IMR-90 (cell line): Measurements from ENCODE around the gene C10orf67.
"Not testable (repeated sequence)": the region's sequence is repeated elsewhere in the genome, so short reads cannot be mapped to it uniquely, and the experiment has no call there.

ENCODE experiments used
- POLR2A ChIP-seq: IDR thresholded peaks from 2 replicates; pipeline ENCODE4 v1.6.1; 2012; ENCODE audit warnings: mild to moderate bottlenecking, low read depth, low read length
- RCOR1 ChIP-seq: IDR thresholded peaks from 2 replicates; pipeline ENCODE4 v1.6.1; 2012; ENCODE audit warnings: mild to moderate bottlenecking, low read length, improper control_type of control experiment; ENCODE audit not compliant: insufficient replicate concordance
- SMC3 ChIP-seq: fragments of 150-350 bp; IDR thresholded peaks from 2 replicates; pipeline ENCODE4 v1.6.1; 2016; ENCODE audit warnings: low read depth, mild to moderate bottlenecking, antibody characterized with exemption, low read length, moderate library complexity
- TF ChIP-seq, protein P1 (sequence below): conservative IDR thresholded peaks from 2 replicates; pipeline ENCODE4 v1.5.1; 2012; ENCODE audit warnings: mild to moderate bottlenecking, low read depth, low read length, improper control_type of control experiment
- TF ChIP-seq, protein P2 (sequence below): fragments of 150-350 bp; IDR thresholded peaks from 2 replicates; pipeline ENCODE4 v1.6.1; 2017; ENCODE audit warnings: mild to moderate bottlenecking, antibody characterized with exemption, low read length, low read depth

DNA sequence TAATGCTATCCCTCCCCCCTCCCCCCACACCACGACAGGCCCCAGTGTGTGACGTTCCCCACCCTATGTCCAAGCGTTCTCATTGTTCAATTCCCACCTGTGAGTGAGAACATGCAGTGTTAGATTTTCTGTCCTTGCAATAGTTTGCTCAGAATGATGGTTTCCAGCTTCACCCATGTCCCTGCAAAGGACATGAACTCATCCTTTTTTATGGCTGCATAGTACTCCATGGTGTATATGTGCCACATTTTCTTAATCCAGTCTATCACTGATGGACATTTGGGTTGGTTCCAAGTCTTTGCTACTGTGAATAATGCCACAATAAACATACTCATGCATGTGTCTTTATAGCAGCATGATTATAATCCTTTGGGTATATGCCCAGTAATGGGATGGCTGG is 42.9 kb upstream of the C10orf67 start:
- TF ChIP-seq, protein P1, sequence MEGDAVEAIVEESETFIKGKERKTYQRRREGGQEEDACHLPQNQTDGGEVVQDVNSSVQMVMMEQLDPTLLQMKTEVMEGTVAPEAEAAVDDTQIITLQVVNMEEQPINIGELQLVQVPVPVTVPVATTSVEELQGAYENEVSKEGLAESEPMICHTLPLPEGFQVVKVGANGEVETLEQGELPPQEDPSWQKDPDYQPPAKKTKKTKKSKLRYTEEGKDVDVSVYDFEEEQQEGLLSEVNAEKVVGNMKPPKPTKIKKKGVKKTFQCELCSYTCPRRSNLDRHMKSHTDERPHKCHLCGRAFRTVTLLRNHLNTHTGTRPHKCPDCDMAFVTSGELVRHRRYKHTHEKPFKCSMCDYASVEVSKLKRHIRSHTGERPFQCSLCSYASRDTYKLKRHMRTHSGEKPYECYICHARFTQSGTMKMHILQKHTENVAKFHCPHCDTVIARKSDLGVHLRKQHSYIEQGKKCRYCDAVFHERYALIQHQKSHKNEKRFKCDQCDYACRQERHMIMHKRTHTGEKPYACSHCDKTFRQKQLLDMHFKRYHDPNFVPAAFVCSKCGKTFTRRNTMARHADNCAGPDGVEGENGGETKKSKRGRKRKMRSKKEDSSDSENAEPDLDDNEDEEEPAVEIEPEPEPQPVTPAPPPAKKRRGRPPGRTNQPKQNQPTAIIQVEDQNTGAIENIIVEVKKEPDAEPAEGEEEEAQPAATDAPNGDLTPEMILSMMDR = not testable (repeated sequence)
- not testable (repeated sequence) for TF ChIP-seq SMC3, POLR2A, RCOR1
- TF ChIP-seq, protein P2, sequence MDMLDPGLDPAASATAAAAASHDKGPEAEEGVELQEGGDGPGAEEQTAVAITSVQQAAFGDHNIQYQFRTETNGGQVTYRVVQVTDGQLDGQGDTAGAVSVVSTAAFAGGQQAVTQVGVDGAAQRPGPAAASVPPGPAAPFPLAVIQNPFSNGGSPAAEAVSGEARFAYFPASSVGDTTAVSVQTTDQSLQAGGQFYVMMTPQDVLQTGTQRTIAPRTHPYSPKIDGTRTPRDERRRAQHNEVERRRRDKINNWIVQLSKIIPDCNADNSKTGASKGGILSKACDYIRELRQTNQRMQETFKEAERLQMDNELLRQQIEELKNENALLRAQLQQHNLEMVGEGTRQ = not testable (repeated sequence)
